Fibroblast of skin of right biceps (primary cell): ENCODE measurements around the gene RIT2.

Source experiments
- DNase-seq: peaks from one replicate; pipeline ENCODE4 v3.0.0-alpha.2; 2013

Gene RIT2

DNA sequence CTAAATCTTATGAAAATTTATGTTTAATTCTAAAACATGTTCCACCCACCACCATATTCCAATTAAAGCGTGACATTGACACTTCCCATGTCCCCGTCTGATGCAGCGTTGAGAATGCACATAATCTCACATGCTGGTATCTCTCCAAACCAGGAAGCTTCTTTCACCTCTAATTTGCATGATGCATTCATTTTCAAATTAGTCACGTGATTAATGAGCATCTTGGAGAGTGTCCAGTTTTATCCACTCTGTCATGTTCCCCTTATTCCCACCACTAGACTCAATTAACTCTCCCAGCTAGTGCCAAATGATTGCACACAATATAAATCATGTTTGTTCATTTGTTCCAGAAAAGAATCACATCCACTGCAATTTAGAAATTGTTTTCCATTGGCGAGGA lies 105.8 kb downstream of the RIT2 start:
- DNase-seq, result no peak

DNA sequence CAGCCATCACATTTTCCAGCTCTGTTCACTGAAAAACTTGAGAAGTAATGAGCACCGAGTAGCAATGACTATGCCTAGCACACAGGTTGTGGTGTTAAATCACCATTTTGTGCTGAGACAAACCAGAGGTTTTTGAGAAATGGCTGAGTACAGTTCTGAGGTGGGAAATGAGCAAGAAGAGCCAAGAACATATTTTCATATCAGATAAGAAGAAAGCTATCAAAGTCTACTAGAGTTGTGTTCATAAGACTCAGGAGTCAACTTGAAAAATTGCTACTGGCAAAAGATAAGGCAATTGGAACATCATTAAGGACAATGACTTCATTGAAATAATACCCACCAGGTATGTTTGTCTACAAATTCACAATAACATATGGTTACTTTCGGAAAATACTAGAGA lies 108.1 kb downstream of the RIT2 start:
- no peak for DNase-seq

- DNase-seq, result no peak
These were observed 111.1 kb downstream of the RIT2 start for GRCh38 chr18:43004421-43004820.

DNA sequence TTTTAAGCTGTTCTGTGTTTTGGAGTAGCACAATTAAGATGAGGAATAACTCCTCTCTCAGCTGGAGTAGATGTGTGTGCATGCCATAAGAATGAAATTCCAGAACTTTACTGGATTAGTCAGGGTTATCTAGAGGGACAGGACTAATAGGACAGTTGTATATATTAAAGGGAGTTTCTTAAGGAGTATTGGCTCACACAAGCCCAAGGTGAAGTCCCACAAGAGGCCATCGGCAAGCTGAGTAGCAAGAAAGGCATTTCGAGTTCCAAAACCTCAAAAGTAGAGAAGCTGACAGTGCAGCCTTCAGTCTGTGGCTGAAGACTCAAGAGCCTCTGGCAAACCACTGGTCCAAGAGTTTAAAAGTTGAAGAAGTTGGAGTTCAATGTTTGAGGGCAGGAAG lies 113.7 kb downstream of the RIT2 start:
- no peak for DNase-seq

GRCh38 chr18:42996824-42997223 lies 118.7 kb downstream of the RIT2 start:
- no peak for DNase-seq

DNA sequence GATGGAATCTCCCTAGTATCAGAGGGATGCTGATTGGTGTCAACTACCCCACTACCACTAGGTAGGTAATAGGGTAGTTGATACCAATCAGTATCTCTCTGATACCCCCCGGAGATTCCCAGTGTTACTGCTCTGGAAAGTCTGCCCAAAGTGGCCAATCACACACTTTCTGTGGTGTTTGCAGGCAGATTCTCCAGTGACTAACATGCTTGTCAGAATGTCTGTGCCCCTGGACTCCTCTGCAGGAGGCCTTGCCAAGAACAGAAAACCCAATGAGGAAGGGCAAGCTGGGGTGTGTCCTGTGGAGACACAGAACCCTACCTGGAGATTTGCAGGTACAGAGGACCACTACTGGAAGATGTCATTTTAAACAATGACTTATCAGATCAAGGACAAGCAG lies 135.1 kb downstream of the RIT2 start:
- DNase-seq, result no peak

DNA sequence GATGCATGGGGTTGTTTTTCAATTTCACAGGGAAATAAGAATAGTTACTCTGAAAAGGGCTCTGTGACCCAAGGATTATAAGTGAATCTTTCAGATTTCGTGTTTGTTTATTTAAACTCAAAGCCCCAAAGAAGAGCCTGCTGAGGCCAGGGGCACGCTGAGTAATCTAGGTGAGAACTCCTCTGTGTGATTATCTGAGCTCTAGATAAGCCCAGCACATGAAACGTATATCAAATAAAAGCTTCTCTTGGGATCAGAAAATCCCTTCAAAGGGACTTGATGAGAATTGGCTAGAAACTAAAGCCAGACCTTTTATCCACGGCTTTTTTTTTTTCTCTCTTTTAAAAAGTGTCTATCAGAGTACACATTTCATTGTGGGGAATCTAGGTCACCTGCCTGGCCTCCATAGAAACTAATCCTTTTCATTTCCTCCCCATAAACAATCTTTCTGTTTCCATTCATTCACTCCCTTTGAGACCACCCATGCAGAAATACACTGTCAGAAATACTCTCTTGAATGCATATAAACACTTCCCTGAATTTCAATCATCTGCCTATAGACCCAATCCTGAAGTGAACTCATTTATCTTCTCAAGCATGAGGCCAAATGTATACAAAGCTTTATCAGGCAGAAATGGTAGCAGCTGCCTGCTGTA lies 137.4 kb downstream of the RIT2 start:
- no peak for DNase-seq

GRCh38 chr18:42976869-42977590 lies 138.5 kb downstream of the RIT2 start:
- DNase-seq, result no peak

GRCh38 chr18:42969366-42969765 lies 146.1 kb downstream of the RIT2 start:
- DNase-seq, result no peak

GRCh38 chr18:42961298-42961697 lies 154.2 kb downstream of the RIT2 start:
- no peak for DNase-seq

DNA sequence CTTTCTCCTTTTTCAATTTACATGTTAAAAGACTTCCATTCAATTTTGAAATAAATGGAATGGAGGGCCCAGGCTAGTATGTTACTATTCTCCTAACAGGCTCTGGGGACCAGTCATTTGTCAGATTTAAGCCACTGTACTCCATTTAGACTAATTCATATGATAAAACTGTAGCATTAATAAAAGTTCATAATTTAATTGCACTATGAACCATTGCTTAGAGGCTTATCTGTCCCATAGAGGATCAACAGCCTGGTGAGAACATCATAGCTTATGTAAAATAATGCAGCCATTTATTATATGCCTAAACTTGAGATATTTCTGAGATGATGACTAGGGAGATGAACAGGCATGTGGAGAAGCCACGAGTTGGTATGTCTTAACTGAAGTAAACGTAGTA lies 156.0 kb downstream of the RIT2 start:
- no peak for DNase-seq

DNA sequence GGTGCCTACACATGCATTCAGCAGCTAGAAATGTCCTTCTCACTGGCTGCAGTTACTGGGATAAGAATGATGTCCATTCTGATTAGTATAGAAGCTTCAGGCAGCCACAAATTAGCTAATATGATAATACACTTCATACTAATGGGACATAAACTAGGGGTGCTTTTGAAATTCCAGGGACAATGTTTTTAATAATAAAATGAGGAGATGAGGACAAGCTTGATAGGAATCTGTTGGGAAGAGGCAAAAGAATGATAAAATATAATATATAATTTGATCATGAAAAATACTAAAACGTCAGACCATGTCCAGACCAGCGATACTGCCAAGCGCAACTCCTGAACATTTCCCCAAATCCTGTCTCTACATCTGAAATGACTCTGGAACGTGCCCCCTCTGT lies 157.1 kb downstream of the RIT2 start:
- no peak for DNase-seq

- no peak for DNase-seq
These were observed 159.2 kb downstream of the RIT2 start for GRCh38 chr18:42956287-42956686.

DNA sequence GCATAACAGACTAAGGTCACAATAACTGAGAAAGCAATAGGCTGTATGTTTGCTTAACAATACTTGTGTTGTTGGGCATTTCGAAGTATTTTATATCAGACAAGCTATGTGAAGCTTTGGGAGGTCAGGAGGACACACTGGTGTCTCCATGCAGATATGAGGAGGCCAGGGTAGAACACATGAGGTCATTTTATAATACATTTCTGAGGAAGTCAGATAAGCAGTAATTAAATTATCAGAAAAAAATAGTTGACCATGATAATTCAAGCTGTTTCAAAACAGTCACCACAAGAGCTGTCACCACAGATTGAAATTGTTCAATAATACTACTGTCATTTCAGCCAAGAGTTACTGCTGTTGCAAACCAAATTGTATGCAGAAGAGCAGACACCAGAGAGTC lies 160.6 kb downstream of the RIT2 start:
- no peak for DNase-seq

DNA sequence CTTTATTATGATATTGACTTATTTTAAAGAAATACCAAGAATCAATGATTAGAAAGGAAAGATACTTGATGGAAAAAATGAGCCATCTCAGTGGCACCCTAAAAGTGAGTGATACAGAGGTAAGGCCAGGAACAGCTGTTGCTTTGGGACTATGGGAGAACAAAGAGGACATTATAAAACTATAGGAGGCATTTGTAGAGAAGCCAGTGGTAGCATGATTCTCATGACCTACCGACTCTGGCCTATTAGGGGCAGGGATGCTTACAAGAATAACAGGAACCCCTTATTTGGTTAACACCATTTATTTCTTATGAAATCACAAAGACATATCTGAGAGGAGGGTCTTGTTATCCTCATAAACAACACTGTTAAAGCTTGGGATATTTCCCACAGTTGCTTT lies 162.2 kb downstream of the RIT2 start:
- no peak for DNase-seq

- DNase-seq, result no peak
These were observed 164.8 kb downstream of the RIT2 start for GRCh38 chr18:42950732-42951131.

DNA sequence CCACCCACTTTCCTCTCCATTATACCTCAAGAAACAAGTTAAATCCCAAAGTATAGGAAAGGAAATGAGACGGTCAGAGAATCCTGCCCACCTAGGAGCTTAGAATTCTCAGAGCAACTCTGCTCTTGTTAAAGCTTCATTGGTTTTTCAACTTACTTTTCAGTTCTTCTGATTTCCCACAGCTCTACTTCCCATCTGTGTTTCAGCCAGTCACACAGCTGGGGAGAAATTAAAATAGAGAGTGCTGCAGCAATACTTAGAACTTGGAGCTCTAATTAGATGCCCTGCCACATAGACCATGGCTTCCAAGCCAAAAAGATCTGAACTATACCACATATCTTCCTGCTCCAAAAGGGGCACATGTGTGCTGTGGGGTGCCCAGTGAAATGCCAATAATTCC lies 166.7 kb downstream of the RIT2 start:
- DNase-seq, result no peak

DNA sequence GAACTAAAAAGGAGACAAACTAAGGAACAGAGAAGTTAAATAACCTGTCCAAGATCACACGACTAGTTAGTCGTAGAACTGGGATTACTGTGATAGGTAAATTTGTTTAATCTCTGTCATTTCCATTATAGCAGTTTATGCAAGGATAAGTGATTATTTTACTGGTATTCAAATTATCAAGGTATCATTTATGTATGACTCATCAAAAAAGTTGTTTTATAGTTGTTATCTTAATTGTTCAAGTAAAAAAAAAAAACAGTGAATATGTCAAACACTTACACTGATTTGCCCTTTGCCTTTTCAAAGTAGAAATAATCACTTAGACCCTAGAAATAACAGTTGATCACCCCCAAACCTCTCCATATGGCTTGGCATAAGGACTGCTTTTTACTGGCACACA lies 173.6 kb downstream of the RIT2 start:
- no peak for DNase-seq

DNA sequence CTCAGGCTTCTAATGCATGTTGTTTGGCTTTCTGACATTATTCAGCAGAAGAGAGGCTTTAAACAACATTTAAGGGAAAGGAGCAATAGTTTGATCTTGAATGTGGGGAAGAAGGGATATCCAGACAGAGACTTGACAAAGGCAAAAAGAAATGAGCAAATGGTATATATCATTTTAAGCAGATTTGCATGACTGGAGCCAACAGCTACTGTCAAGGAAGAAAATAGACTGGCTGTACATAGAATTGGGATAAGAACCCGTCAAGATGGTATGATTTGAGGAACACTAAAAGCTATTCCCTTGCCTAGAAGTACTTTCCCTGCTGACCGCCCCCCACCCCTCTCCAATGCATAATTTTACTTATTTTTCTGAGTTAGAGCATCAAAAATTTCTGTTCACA lies 174.5 kb downstream of the RIT2 start:
- DNase-seq, result no peak

DNA sequence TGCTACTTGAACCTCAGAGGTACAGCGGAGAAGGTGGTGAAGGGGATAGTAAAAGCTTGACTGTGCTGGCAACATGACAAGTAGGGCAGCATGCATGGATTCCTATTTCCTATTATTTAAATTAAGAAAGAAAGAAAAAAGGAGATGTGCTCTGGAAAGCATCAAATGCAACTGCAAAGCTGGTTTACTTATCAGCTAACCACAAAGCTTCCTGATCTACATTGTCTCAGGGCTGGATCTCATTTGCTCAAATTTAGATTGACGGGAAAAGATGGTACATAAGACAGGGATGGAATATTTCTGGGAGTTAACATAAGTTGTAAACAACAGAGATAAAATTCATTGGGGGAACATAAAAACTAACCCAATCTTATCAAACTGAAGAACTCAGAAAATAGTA lies 178.0 kb downstream of the RIT2 start:
- no peak for DNase-seq

DNA sequence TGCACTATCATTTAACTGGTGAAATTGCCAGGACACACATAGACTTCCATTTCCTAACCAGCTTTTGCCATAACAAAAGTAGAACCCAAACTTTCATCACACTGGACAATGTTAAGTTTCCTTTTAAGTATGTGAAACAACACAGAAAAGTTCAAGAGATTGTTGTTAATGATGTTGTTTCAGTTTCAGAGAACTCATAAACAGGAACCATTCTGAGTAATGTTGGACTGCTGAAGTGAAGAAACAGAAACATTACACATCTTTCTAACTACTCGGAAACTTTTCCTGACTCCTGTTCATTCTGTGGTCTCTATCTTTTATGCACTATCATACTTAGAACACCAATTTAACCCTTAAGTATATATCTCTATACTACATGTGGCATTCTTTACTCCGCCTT lies 179.2 kb downstream of the RIT2 start:
- DNase-seq, result no peak

GRCh38 chr18:42931491-42931890 lies 184.0 kb downstream of the RIT2 start:
- peak; percentile 58 for DNase-seq

- DNase-seq, result peak; percentile 6
These were observed 185.6 kb downstream of the RIT2 start for GRCh38 chr18:42929857-42930256.

- DNase-seq, result no peak
These were observed 186.3 kb downstream of the RIT2 start for GRCh38 chr18:42929181-42929580.

GRCh38 chr18:42925036-42925435 lies 190.4 kb downstream of the RIT2 start:
- DNase-seq, result peak; percentile 6
